K562 (cell line): ENCODE measurements around the gene HMCES. TPM values are rescaled to one million over a fixed set of nuclear protein-coding genes. Genes with fewer than 3 reads are reported as not detected.

Experiments
- EP400 ChIP-seq: fragments of 450-650 bp; IDR thresholded peaks from 2 replicates; pipeline ENCODE4 v1.6.1; 2017; ENCODE audit warnings: antibody characterized with exemption, mild to moderate bottlenecking, moderate library complexity
- ERF ChIP-seq: fragments of 450-650 bp; formaldehyde crosslinking; IDR thresholded peaks from 2 replicates; pipeline ENCODE4 v1.4.0; 2020; ENCODE audit warnings: mild to moderate bottlenecking, mixed read lengths
- ZBTB17 ChIP-seq: fragments of 450-650 bp; formaldehyde crosslinking; IDR thresholded peaks from 2 replicates; pipeline ENCODE4 v1.4.0; 2020; ENCODE audit warnings: mild to moderate bottlenecking
- ZBTB40 ChIP-seq, 2 experiments: fragments of 450-650 bp in 1 of 2; sonication (generic) in 1 of 2; formaldehyde crosslinking in 1 of 2; IDR thresholded peaks; 2 replicates each; pipeline versions ENCODE4 v1.7.1 to v1.9.0; 2016 to 2022; ENCODE audit warnings: inconsistent platforms in 1 of 2, mild to moderate bottlenecking in 1 of 2, missing genetic modification reagents in 1 of 2
- polyA plus RNA-seq, 8 experiments: library from polyadenylated mRNA; depleted of rRNA in 4 of 8; stranded (reverse) in 5 of 8; unstranded in 3 of 8; fragments of >200 nt; fragmentation: Nextera tagmentation in 2 of 8; fragmentation: Illumina TruSeq in 1 of 8; extraction: Ambion mirVana in 2 of 8; extraction: Trizol in 1 of 8; gene quantifications; 2 replicates each; pipeline versions ENCODE4 v1.2.1 to v1.2.3, GENCODE V29; 2011 to 2014; ENCODE audit warnings: inconsistent platforms in 1 of 8, missing spikeins in 1 of 8
- total RNA-seq, 7 experiments: library from RNA; depleted of rRNA in 6 of 7; stranded (reverse); fragments of >200 nt in 6 of 7; fragmentation: Illumina TruSeq in 2 of 7; extraction: Trizol in 2 of 7; gene quantifications; 2 replicates each; pipeline versions ENCODE4 v1.2.1 to v1.2.3, GENCODE V29; 2011 to 2021; ENCODE audit warnings: low replicate concordance in 1 of 7
- TF ChIP-seq, protein P1 (sequence below): fragments of 250-450 bp; sonication (Bioruptor Pico); IDR thresholded peaks from 2 replicates; pipeline ENCODE4 v1.5.0; 2021

Gene HMCES
- total and polyA plus RNA-seq, 9 of the 15 experiments (the other 6 are each of a cell fraction or from before 2014, with no cell fraction given) = 18.8 to 45.3 (median 24.8) TPM

GRCh38 chr3:129228891-129229585 lies 49.6 kb upstream of the HMCES start (continued):
- TF ChIP-seq EP400 (peak; percentile 36; the same call in 1 of the 2 replicates), ERF (CRISPR knock-in tag) (0 out of 2 replicates have a peak, but pooled peaks have one; percentile 29), ZBTB40 (IDR thresholded peaks at IDR 0.05) (peak; percentile 37; the same call in 1 of the 2 replicates), ZBTB40 (CRISPR knock-in tag; IDR thresholded peaks at IDR 0.05) (no peak), ZBTB17 (peak; percentile 39; the same call in 1 of the 2 replicates)
- TF ChIP-seq, protein P1, sequence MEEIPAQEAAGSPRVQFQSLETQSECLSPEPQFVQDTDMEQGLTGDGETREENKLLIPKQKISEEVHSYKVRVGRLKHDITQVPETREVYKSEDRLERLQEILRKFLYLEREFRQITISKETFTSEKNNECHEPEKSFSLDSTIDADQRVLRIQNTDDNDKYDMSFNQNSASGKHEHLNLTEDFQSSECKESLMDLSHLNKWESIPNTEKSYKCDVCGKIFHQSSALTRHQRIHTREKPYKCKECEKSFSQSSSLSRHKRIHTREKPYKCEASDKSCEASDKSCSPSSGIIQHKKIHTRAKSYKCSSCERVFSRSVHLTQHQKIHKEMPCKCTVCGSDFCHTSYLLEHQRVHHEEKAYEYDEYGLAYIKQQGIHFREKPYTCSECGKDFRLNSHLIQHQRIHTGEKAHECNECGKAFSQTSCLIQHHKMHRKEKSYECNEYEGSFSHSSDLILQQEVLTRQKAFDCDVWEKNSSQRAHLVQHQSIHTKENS = no peak
